Neural progenitor cell (in vitro differentiated cells): ENCODE results near the gene MSI1.

Source experiments
- CTCF ChIP-seq: fragments of 200-600 bp; sonication (generic); IDR thresholded peaks from 2 replicates; pipeline ENCODE4 v1.5.1; 2017; ENCODE audit warnings: antibody characterized with exemption, mild to moderate bottlenecking
- EZH2 ChIP-seq: fragments of 200-600 bp; sonication (generic); IDR thresholded peaks from 2 replicates; pipeline ENCODE4 v1.6.1; 2017; ENCODE audit warnings: antibody characterized with exemption, mild to moderate bottlenecking, moderate library complexity

- TF ChIP-seq CTCF = no peak
- no peak for TF ChIP-seq EZH2
Observed at GRCh38 chr12:120346681-120347080, 22.3 kb downstream of the MSI1 start.
